SK-N-MC (cell line): ENCODE measurements around the gene LLCFC1.

Experiments
- EZH2 ChIP-seq: fragments of 200-600 bp; sonication (generic); IDR thresholded peaks from one replicate; pipeline ENCODE4 v1.6.1; 2017; ENCODE audit warnings: antibody characterized with exemption
- POLR2AphosphoS5 ChIP-seq: IDR thresholded peaks from 2 replicates; pipeline ENCODE4 v1.6.1; 2012; ENCODE audit warnings: mild to moderate bottlenecking, low read depth, low read length, borderline replicate concordance

DNA sequence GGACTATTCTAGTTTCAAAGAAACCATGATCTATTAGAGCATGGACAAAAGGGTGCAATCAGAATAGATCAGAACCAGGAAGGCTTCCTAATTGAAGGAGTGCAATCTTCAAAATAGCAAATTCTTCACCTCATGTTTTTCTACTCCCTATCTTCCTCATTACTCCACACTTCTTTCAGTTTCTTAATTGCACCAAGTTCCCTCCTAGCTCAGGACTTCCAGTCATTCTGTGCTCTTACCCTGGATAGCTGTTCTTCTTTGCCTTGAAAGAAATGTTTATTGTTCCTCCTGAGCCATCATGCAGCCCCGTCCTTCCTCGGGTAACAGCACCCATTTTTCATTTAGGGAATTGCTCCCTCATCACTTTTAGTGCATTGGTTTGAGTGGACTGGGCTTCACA lies 28.8 kb upstream of the LLCFC1 start:
- TF ChIP-seq EZH2, result no peak
- TF ChIP-seq POLR2AphosphoS5, result no peak
